ENCODE results near the gene SNAPC1. TPM values are rescaled to one million over a fixed set of nuclear protein-coding genes. Genes with fewer than 3 reads are reported as not detected.

Gene SNAPC1
- total and polyA plus RNA-seq, 9 of the 15 experiments (the other 6 are each of a cell fraction or from before 2014, with no cell fraction given), result 3.7 to 9.0 (median 7.9) TPM

DNA sequence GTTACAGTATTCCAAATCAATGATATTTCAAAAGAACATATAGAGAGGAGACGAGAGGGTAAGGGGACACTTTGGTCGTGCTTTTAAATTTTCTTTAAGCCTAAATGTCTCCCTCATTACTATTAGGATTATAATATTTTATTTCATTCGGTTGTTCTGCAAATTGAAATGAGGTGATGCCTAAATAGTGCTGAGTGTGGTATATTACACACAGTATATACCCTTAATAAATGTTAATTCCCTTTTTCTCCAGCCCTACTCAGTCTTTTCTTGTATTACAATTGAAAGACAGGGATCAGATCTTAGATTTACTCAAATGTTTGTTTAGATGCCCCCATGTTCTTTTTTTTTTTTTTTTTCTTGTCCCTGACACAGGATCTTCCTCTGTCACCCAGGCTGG lies 7.7 kb downstream of the SNAPC1 start:
- in situ Hi-C loops (cut with MboI) (no loop called here), intact Hi-C loops (cut with micrococcal nuclease) (no loop called here)
- no peaks in the 10 kb centered on the region for H3K9me3 ChIP-seq (replicated peaks; ENCODE audit: control insufficient read depth, insufficient read depth, low read depth, low read length)
- no peaks in the 10 kb centered on the region for H3K4me1 ChIP-seq (replicated peaks in 1 of 2; ENCODE audit: control insufficient read depth in 2 of 2, insufficient read depth in 2 of 2, low read length in 2 of 2)
- H3K79me2 ChIP-seq (ENCODE audit: control insufficient read depth, insufficient read depth, low read length), result peaks cover 22% of the 10 kb centered on the region
- H2AFZ ChIP-seq (ENCODE audit: low read depth, low read length), result no peak overlapping the region
- no peak overlapping the region for H3K9ac ChIP-seq (ENCODE audit: insufficient read depth in 1 of 2, low read depth in 2 of 2, low read length in 2 of 2)
- no peaks in the 10 kb centered on the region for H3K9me1 ChIP-seq (ENCODE audit: control insufficient read depth, insufficient read depth, low read length)
- ATAC-seq (no peak), FAIRE-seq (no peak), DNase-seq (ENCODE audit: extremely low read depth in 1 of 4, low spot score in 3 of 4) (no peak)
- H3K4me2 ChIP-seq (ENCODE audit: insufficient read depth, low read length), result no peak overlapping the region
- 85% methylated on average over 3 of the region's 3 CpGs for WGBS (ENCODE audit: insufficient coverage, low coverage, missing lambda C conversion rate)
- ChIA-PET CTCF (ENCODE audit: low intra/inter-chr PET ratio) (no interaction called here), POLR2A (no interaction called here)
- no peak overlapping the region for H3K4me3 ChIP-seq
- H3K27me3 ChIP-seq (ENCODE audit: control insufficient read depth in 2 of 2, insufficient read depth in 2 of 2, low read length in 2 of 2), result no peaks in the 10 kb centered on the region
- H3K27ac ChIP-seq (ENCODE audit: extremely low read depth, low read depth, low read length), result no peak overlapping the region
- peaks cover 65% of the 10 kb centered on the region; the same call in 2 of the 3 replicates for H3K36me3 ChIP-seq (ENCODE audit: control insufficient read depth, insufficient read depth, low read length)
- no peaks in the 10 kb centered on the region for H4K20me1 ChIP-seq (replicated peaks; ENCODE audit: control insufficient read depth, insufficient read depth, low read length)
- BruUV-seq (replicated peaks), result no TSS peak
- TF ChIP-seq ZNF316 (IDR thresholded peaks at IDR 0.05) (0 out of 2 replicates have a peak, but pooled peaks have one; percentile 35), PTBP1 (IDR thresholded peaks at IDR 0.05; ENCODE audit: low read depth, low read length) (no peak)

DNA sequence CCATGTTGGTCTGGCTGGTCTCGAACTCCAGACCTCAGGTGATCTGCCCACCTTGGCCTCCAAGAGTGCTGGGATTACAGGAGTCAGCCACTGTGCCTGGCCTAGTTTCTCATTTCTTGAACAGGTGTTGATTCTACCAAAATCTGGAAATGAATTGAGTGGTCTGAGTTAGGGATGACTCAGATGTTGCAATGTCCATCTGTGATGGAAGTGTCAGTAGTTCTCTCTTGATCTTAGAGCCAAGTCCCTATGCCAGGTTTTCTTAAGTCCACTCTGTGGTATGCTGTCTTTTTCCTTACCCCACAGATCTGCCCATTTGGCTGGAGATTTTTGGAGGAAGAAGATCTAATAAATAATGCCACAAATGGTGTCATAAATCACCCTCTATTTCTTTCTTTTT lies 12.6 kb downstream of the SNAPC1 start:
- in situ Hi-C loops (cut with MboI), result no loop called here
- no peaks in the 10 kb centered on the region for H4K20me1 ChIP-seq (replicated peaks; ENCODE audit: control insufficient read depth, insufficient read depth, low read length)
- H3K4me2 ChIP-seq (ENCODE audit: insufficient read depth, low read length), result no peak overlapping the region
- no peaks in the 10 kb centered on the region for H3K27me3 ChIP-seq (ENCODE audit: control insufficient read depth in 2 of 2, insufficient read depth in 2 of 2, low read length in 2 of 2)
- H3K36me3 ChIP-seq (ENCODE audit: control insufficient read depth, insufficient read depth, low read length), result peaks cover 76% of the 10 kb centered on the region; the same call in 2 of the 3 replicates
- H2AFZ ChIP-seq (ENCODE audit: low read depth, low read length), result no peak overlapping the region
- CTCF ChIA-PET (ENCODE audit: low intra/inter-chr PET ratio), result no interaction called here
- H3K79me2 ChIP-seq (ENCODE audit: control insufficient read depth, insufficient read depth, low read length), result no peaks in the 10 kb centered on the region
- no peak for ATAC-seq
- H3K9ac ChIP-seq (ENCODE audit: insufficient read depth in 1 of 2, low read depth in 2 of 2, low read length in 2 of 2), result no peak overlapping the region
- no peaks in the 10 kb centered on the region for H3K9me3 ChIP-seq (replicated peaks; ENCODE audit: control insufficient read depth, insufficient read depth, low read depth, low read length)
- H3K4me3 ChIP-seq, result no peak overlapping the region
- H3K9me1 ChIP-seq (ENCODE audit: control insufficient read depth, insufficient read depth, low read length), result no peaks in the 10 kb centered on the region
- intact Hi-C loops (cut with micrococcal nuclease), result no loop called here
- POLR2A ChIA-PET, result no interaction called here
- 100% methylated on average over 1 of the region's 1 CpG for WGBS (ENCODE audit: insufficient coverage, low coverage, missing lambda C conversion rate)
- no peak overlapping the region for H3K27ac ChIP-seq (ENCODE audit: extremely low read depth, low read depth, low read length)
- no TSS peak for BruUV-seq (replicated peaks)
- TF ChIP-seq, protein P1, sequence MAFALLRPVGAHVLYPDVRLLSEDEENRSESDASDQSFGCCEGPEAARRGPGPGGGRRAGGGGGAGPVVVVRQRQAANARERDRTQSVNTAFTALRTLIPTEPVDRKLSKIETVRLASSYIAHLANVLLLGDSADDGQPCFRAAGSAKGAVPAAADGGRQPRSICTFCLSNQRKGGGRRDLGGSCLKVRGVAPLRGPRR (CRISPR knock-in tag; IDR thresholded peaks at IDR 0.05), result no peak
- TF ChIP-seq, protein P2, sequence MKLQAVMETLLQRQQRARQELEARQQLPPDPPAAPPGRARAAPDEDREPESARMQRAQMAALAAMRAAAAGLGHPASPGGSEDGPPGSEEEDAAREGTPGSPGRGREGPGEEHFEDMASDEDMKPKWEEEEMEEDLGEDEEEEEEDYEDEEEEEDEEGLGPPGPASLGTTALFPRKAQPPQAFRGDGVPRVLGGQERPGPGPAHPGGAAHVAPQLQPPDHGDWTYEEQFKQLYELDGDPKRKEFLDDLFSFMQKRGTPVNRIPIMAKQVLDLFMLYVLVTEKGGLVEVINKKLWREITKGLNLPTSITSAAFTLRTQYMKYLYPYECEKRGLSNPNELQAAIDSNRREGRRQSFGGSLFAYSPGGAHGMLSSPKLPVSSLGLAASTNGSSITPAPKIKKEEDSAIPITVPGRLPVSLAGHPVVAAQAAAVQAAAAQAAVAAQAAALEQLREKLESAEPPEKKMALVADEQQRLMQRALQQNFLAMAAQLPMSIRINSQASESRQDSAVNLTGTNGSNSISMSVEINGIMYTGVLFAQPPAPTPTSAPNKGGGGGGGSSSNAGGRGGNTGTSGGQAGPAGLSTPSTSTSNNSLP (IDR thresholded peaks at IDR 0.05; ENCODE audit: borderline replicate concordance, low read depth, low read length), result no peak
- TF ChIP-seq ETV6 (IDR thresholded peaks at IDR 0.05; ENCODE audit: borderline replicate concordance in 1 of 2, low read depth in 2 of 2, low read length in 1 of 2) (no peak), ETV6 (CRISPR knock-in tag; IDR thresholded peaks at IDR 0.05; ENCODE audit: borderline replicate concordance) (no peak), ZNF644 (tag; IDR thresholded peaks at IDR 0.05; ENCODE audit: low read depth) (no peak), MTA3 (IDR thresholded peaks at IDR 0.05; ENCODE audit: borderline replicate concordance) (no peak), SMAD1 (IDR thresholded peaks at IDR 0.05; ENCODE audit: low read depth, low read length, partially characterized antibody) (no peak)
- no peak for DNase-seq (ENCODE audit: extremely low read depth in 1 of 4, low spot score in 3 of 4)
- FAIRE-seq, result no peak
- H3K4me1 ChIP-seq (replicated peaks in 1 of 2; ENCODE audit: control insufficient read depth in 2 of 2, insufficient read depth in 2 of 2, low read length in 2 of 2), result no peaks in the 10 kb centered on the region

Data from K562 (cell line).